ENCODE results near the gene CSNK2A3.

DNA sequence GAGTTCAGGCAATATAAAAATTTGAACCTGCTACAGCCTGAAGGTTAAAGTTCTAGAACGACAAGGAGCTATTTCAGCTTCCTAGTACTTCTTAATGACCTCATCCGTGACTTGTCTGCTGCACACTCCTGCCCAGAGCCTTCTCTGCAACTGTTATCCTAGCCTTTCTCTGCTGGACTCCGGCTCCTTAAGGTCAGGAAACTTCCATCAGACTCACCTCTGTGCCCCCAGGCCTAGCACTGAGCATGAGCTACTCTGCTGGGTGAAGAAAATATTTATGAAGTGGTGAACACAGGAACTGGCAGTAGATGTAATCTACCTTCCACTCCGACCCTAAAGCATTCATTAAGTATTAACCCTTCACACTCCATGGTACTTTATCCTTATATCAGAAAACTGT, 18.4 kb downstream of the CSNK2A3 start:
- TF ChIP-seq, protein P1, sequence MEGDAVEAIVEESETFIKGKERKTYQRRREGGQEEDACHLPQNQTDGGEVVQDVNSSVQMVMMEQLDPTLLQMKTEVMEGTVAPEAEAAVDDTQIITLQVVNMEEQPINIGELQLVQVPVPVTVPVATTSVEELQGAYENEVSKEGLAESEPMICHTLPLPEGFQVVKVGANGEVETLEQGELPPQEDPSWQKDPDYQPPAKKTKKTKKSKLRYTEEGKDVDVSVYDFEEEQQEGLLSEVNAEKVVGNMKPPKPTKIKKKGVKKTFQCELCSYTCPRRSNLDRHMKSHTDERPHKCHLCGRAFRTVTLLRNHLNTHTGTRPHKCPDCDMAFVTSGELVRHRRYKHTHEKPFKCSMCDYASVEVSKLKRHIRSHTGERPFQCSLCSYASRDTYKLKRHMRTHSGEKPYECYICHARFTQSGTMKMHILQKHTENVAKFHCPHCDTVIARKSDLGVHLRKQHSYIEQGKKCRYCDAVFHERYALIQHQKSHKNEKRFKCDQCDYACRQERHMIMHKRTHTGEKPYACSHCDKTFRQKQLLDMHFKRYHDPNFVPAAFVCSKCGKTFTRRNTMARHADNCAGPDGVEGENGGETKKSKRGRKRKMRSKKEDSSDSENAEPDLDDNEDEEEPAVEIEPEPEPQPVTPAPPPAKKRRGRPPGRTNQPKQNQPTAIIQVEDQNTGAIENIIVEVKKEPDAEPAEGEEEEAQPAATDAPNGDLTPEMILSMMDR (IDR thresholded peaks at IDR 0.05; ENCODE audit: borderline replicate concordance, extremely low read depth, low read length, poor library complexity, severe bottlenecking) = no peak
- no peak for TF ChIP-seq EZH2 (IDR thresholded peaks at IDR 0.05; ENCODE audit: borderline replicate concordance, low read depth, low read length, severe bottlenecking)

Measured in DND-41 (cell line).